Measurements from ENCODE around the gene IGFN1. TPM values are rescaled to one million over a fixed set of nuclear protein-coding genes. Genes with fewer than 3 reads are reported as not detected.
A peak's percentile ranks its signal among the peaks of the same experiment; 100 is the strongest.

The IGFN1 gene
- total RNA-seq, 4 donors from 2014 or later, result not detected

- no peak overlapping the region for H3K4me3 ChIP-seq
- 44 to 76% methylated on average over 2 to 3 of the region's 4 CpGs for WGBS, 2 donors
- H3K27ac ChIP-seq, result peak overlapping the region; percentile 64 to 91 (median 91)
- H3K4me1 ChIP-seq, result peaks cover 13 to 72% (median 26%) of the 10 kb centered on the region in 3 donors
- no peaks in the 10 kb centered on the region for H3K9me3 ChIP-seq
- TF ChIP-seq POLR2A (IDR thresholded peaks at IDR 0.05) (no peak), CTCF (IDR thresholded peaks at IDR 0.05) (no peak)
- no peak for DNase-seq
- intact Hi-C loops (cut with DNase I), result no loop called here
- H3K36me3 ChIP-seq, result no peaks in the 10 kb centered on the region
- H3K27me3 ChIP-seq, result peaks cover 0 to 26% (median 0%) of the 10 kb centered on the region in 4 donors
These were observed 86.8 kb downstream of the IGFN1 start for GRCh38 chr1:201277441-201277840.

Other genes with a start within 250 kb of the IGFN1 start
- gene KIF21B, start 167.1 kb upstream of the IGFN1 start, total RNA-seq, result 1 to 10 TPM in 2 of 4 donors, under 1 TPM in 2; 0.53 to 2.1 (median 1.0) TPM
- not detected for gene CACNA1S, start 78.4 kb upstream of the IGFN1 start, total RNA-seq
- gene ASCL5, start 63.6 kb upstream of the IGFN1 start, total RNA-seq, result not detected
- 10 to 100 TPM; 17.7 to 62.3 (median 30.3) TPM for gene TMEM9, start 36.4 kb upstream of the IGFN1 start, total RNA-seq
- 100 to 1,000 TPM; 263 to 706 (median 410) TPM for gene PKP1, start 92.7 kb downstream of the IGFN1 start, total RNA-seq
- gene TNNT2, start 186.9 kb downstream of the IGFN1 start, total RNA-seq, result 1 to 10 TPM; 1.3 to 6.1 (median 1.8) TPM
- 100 to 1,000 TPM; 242 to 377 (median 320) TPM for gene LAD1, start 208.5 kb downstream of the IGFN1 start, total RNA-seq
- gene TNNI1, start 230.9 kb downstream of the IGFN1 start, total RNA-seq, result not detected

All from esophagus squamous epithelium (tissue), 5 donors.